ENCODE results near the gene RICTOR. TPM values are rescaled to one million over a fixed set of nuclear protein-coding genes. Genes with fewer than 3 reads are reported as not detected.

Gene RICTOR
- total and polyA plus RNA-seq, 2 donors (not counting 3 experiments of a cell fraction or from before 2014, with no cell fraction given): 9.2 to 38.0 TPM

DNA sequence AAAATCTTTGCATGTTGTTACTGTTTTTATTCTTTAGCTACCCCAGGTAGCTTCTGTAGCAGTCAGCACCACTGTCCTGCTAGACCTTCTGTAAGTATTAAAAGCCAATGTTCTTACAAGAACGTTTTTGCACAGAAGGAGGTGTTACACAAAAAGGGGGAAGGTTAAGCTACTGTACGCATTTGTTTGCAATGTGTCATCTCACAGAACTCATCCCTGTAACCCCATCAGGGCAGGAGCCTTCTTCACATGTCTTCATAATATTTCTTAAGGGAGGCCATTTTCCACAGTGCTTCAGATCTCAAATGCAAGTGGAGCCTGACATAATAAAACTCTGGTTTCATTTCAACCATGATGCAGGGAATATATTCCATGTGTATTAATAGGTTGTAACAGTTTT, 160.5 kb downstream of the RICTOR start:
- no peak overlapping the region for H3K4me3 ChIP-seq (replicated peaks in 1 of 3; ENCODE audit: insufficient read depth in 1 of 3, low read depth in 1 of 3, low read length in 3 of 3)
- H3K27me3 ChIP-seq (ENCODE audit: control insufficient read depth in 2 of 2, insufficient read depth in 2 of 2, low read length in 2 of 2): peaks cover 0 to 3% of the 10 kb centered on the region in 2 experiments
- no peaks in the 10 kb centered on the region for H4K20me1 ChIP-seq (replicated peaks; ENCODE audit: control insufficient read depth, extremely low read depth, insufficient read depth, low read length)
- no peaks in the 10 kb centered on the region for H3K9me3 ChIP-seq (replicated peaks; ENCODE audit: control insufficient read depth, insufficient read depth, low read length)
- FAIRE-seq (no peak), DNase-seq (ENCODE audit: low read depth, low spot score) (no peak)
- H3K4me2 ChIP-seq (ENCODE audit: insufficient read depth, low read length): no peak overlapping the region
- no peak overlapping the region for H3K27ac ChIP-seq (ENCODE audit: insufficient read depth, low read depth, low read length)
- dilution Hi-C loops (cut with MboI; ENCODE audit: extremely low pct_ligation_motif_present, low sequenced_read_pairs): no loop called here
- H3K79me2 ChIP-seq (ENCODE audit: control insufficient read depth, insufficient read depth, low read length): no peaks in the 10 kb centered on the region
- no peak overlapping the region for H2AFZ ChIP-seq (ENCODE audit: low read depth, low read length)
- ChIA-PET POLR2A (no interaction called here), CTCF (interaction anchor here (1.3 kb wide), 1 partner anchor 9 kb away, joined by 8 read pairs; no protein-coding TSS in a partner anchor)
- H3K9ac ChIP-seq (replicated peaks; ENCODE audit: extremely low read depth, insufficient read depth, low read length): no peak overlapping the region
- H3K9me1 ChIP-seq (replicated peaks; ENCODE audit: control insufficient read depth, extremely low read depth, insufficient read depth, low read length): no peaks in the 10 kb centered on the region
- TF ChIP-seq, protein P1, sequence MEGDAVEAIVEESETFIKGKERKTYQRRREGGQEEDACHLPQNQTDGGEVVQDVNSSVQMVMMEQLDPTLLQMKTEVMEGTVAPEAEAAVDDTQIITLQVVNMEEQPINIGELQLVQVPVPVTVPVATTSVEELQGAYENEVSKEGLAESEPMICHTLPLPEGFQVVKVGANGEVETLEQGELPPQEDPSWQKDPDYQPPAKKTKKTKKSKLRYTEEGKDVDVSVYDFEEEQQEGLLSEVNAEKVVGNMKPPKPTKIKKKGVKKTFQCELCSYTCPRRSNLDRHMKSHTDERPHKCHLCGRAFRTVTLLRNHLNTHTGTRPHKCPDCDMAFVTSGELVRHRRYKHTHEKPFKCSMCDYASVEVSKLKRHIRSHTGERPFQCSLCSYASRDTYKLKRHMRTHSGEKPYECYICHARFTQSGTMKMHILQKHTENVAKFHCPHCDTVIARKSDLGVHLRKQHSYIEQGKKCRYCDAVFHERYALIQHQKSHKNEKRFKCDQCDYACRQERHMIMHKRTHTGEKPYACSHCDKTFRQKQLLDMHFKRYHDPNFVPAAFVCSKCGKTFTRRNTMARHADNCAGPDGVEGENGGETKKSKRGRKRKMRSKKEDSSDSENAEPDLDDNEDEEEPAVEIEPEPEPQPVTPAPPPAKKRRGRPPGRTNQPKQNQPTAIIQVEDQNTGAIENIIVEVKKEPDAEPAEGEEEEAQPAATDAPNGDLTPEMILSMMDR (IDR thresholded peaks at IDR 0.05; ENCODE audit: extremely low read depth in 1 of 2, insufficient read depth in 1 of 2, low read depth in 1 of 2, low read length in 2 of 2): no peak
- TF ChIP-seq MYC (IDR thresholded peaks at IDR 0.05; ENCODE audit: low read depth, low read length) (no peak), JUN (IDR thresholded peaks at IDR 0.05; ENCODE audit: borderline replicate concordance, insufficient read depth, insufficient read length, low read depth) (no peak), FOS (IDR thresholded peaks at IDR 0.05; ENCODE audit: borderline replicate concordance, insufficient read depth, low read length) (no peak), POLR2AphosphoS5 (IDR thresholded peaks at IDR 0.05; ENCODE audit: insufficient read depth, low read depth, low read length) (no peak), POLR2A (IDR thresholded peaks at IDR 0.05; ENCODE audit: low read depth, low read length) (no peak), GATA2 (IDR thresholded peaks at IDR 0.05; ENCODE audit: insufficient read depth, insufficient read length, low read depth, low read length) (no peak), EZH2 (IDR thresholded peaks at IDR 0.05; ENCODE audit: borderline replicate concordance, low read depth, low read length, severe bottlenecking) (no peak)
- TF ChIP-seq, protein P2, sequence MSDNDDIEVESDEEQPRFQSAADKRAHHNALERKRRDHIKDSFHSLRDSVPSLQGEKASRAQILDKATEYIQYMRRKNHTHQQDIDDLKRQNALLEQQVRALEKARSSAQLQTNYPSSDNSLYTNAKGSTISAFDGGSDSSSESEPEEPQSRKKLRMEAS (IDR thresholded peaks at IDR 0.05; ENCODE audit: insufficient read depth, insufficient read length): no peak
- intact Hi-C loops (cut with micrococcal nuclease): no loop called here
- no peaks in the 10 kb centered on the region for H3K36me3 ChIP-seq (ENCODE audit: control insufficient read depth in 2 of 2, extremely low read depth in 1 of 2, insufficient read depth in 2 of 2, low read length in 2 of 2)
- BruUV-seq (replicated peaks): no TSS peak
- no peaks in the 10 kb centered on the region for H3K4me1 ChIP-seq (ENCODE audit: control insufficient read depth, extremely low read depth, insufficient read depth, low read length)
